ENCODE measurements around the gene CAB39.

The CAB39 gene

GRCh38 chr2:230823264-230823964 lies 110.8 kb downstream of the CAB39 start:
- no peak for DNase-seq

GRCh38 chr2:230824406-230824978 lies 111.8 kb downstream of the CAB39 start:
- peak; percentile 88 for DNase-seq

- DNase-seq, result no peak
Observed at GRCh38 chr2:230825354-230825753, 112.7 kb downstream of the CAB39 start.

GRCh38 chr2:230827774-230828271 lies 115.2 kb downstream of the CAB39 start:
- peak; percentile 23 for DNase-seq

GRCh38 chr2:230828272-230828961 lies 115.8 kb downstream of the CAB39 start:
- peak; percentile 61 for DNase-seq

GRCh38 chr2:230829293-230829692 lies 116.7 kb downstream of the CAB39 start:
- DNase-seq, result no peak

- no peak for DNase-seq
Observed at GRCh38 chr2:230829959-230830358, 117.3 kb downstream of the CAB39 start.

- no peak for DNase-seq
Observed at GRCh38 chr2:230830428-230830827, 117.8 kb downstream of the CAB39 start.

GRCh38 chr2:230840301-230840700 lies 127.7 kb downstream of the CAB39 start:
- DNase-seq, result no peak

- no peak for DNase-seq
Observed at GRCh38 chr2:230842473-230842872, 129.8 kb downstream of the CAB39 start.

- no peak for DNase-seq
Observed at GRCh38 chr2:230843132-230843531, 130.5 kb downstream of the CAB39 start.

- no peak for DNase-seq
Observed at GRCh38 chr2:230846360-230846759, 133.7 kb downstream of the CAB39 start.

- peak; percentile 88 for DNase-seq
Observed at GRCh38 chr2:230847883-230848388, 135.3 kb downstream of the CAB39 start.

- peak; percentile 60 for DNase-seq
Observed at GRCh38 chr2:230849633-230850357, 137.2 kb downstream of the CAB39 start.

GRCh38 chr2:230850358-230850658 lies 137.7 kb downstream of the CAB39 start:
- DNase-seq, result no peak

GRCh38 chr2:230852113-230852512 lies 139.5 kb downstream of the CAB39 start:
- DNase-seq, result no peak

GRCh38 chr2:230861552-230862255 lies 149.1 kb downstream of the CAB39 start:
- DNase-seq, result no peak

GRCh38 chr2:230862292-230862691 lies 149.7 kb downstream of the CAB39 start:
- DNase-seq, result no peak

- DNase-seq, result no peak
Observed at GRCh38 chr2:230863031-230863430, 150.4 kb downstream of the CAB39 start.

GRCh38 chr2:230863442-230864121 lies 150.9 kb downstream of the CAB39 start:
- no peak for DNase-seq

GRCh38 chr2:230864122-230864604 lies 151.5 kb downstream of the CAB39 start:
- DNase-seq, result no peak
